Measurements from ENCODE around the gene PANX1.
"Not testable (repeated sequence)": the region's sequence is repeated elsewhere in the genome, so short reads cannot be mapped to it uniquely, and the experiment has no call there.

PANX1 gene

GRCh38 chr11:94150704-94151685 lies 22.4 kb downstream of the PANX1 start:
- no peak for DNase-seq

- DNase-seq = peak; percentile 15 to 18
These were observed 23.4 kb downstream of the PANX1 start for GRCh38 chr11:94151903-94152677.

- no peak for DNase-seq
These were observed 24.0 kb downstream of the PANX1 start for GRCh38 chr11:94152678-94153065.

GRCh38 chr11:94153320-94153719 lies 24.7 kb downstream of the PANX1 start:
- no peak for DNase-seq

GRCh38 chr11:94154095-94154856 lies 25.6 kb downstream of the PANX1 start:
- no peak for DNase-seq

- not testable (repeated sequence) for DNase-seq
These were observed 28.7 kb downstream of the PANX1 start for GRCh38 chr11:94157339-94157738.

GRCh38 chr11:94168882-94169281 lies 40.2 kb downstream of the PANX1 start:
- DNase-seq = no peak

- no peak for DNase-seq
These were observed 40.9 kb downstream of the PANX1 start for GRCh38 chr11:94169516-94169915.

GRCh38 chr11:94169930-94170545 lies 41.4 kb downstream of the PANX1 start:
- no peak for DNase-seq

GRCh38 chr11:94170953-94171352 lies 42.3 kb downstream of the PANX1 start:
- no peak for DNase-seq

- DNase-seq = peak; percentile 22 to 27
These were observed 43.2 kb downstream of the PANX1 start for GRCh38 chr11:94171693-94172440.

- DNase-seq = no peak
These were observed 46.9 kb downstream of the PANX1 start for GRCh38 chr11:94175535-94175934.

GRCh38 chr11:94178331-94178730 lies 49.7 kb downstream of the PANX1 start:
- no peak for DNase-seq

GRCh38 chr11:94179696-94180095 lies 51.1 kb downstream of the PANX1 start:
- no peak for DNase-seq

GRCh38 chr11:94181526-94181925 lies 52.9 kb downstream of the PANX1 start:
- DNase-seq = no peak

GRCh38 chr11:94181943-94182342 lies 53.3 kb downstream of the PANX1 start:
- DNase-seq = no peak

GRCh38 chr11:94183251-94183885 lies 54.7 kb downstream of the PANX1 start:
- no peak for DNase-seq

GRCh38 chr11:94183886-94184264 lies 55.2 kb downstream of the PANX1 start:
- peak in 1 of 2 donors; percentile 11 for DNase-seq

- no peak for DNase-seq
These were observed 55.7 kb downstream of the PANX1 start for GRCh38 chr11:94184362-94184761.

- no peak for DNase-seq
These were observed 56.2 kb downstream of the PANX1 start for GRCh38 chr11:94184846-94185245.

GRCh38 chr11:94185416-94186084 lies 56.9 kb downstream of the PANX1 start:
- DNase-seq = no peak

Data from activated CD4-positive, alpha-beta T cell treated with anti-CD3 and anti-CD28 coated beads for 4 hours (primary cell).